ENCODE data around the gene SIAH1. TPM values are rescaled to one million over a fixed set of nuclear protein-coding genes. Genes with fewer than 3 reads are reported as not detected.
A peak's percentile ranks its signal among the peaks of the same experiment; 100 is the strongest.

Gene SIAH1
- total and polyA plus RNA-seq, 2 donors (not counting 1 experiment from before 2014, with no cell fraction given) = 10.6 to 47.6 TPM

DNA sequence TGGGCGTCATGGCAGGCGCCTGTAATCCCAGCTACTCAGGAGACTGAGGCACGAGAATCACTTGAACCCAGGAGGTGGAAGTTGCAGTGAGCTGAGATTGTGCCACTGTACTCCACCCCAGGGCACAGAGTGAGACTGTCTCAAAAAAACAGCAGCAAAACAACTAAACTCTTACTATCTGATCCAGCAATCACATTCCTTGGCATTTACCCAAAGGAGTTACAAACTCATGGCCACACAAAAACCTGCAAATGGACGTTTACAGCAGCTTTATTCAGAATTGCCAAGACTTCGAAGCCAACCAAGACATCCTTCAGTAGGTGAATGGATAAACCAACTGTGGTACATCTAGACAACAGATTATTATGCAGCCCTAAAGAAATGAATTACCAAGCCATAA, 4.0 kb downstream of the SIAH1 start:
- POLR2A ChIA-PET = interaction anchor here (0.8 kb wide), 1 partner anchor 15 kb away, joined by 6 read pairs; no protein-coding TSS in a partner anchor
- TF ChIP-seq CTCF (IDR thresholded peaks at IDR 0.05) = no peak
- TF ChIP-seq EZH2 (IDR thresholded peaks at IDR 0.05; ENCODE audit: borderline replicate concordance, insufficient read depth, low read depth, low read length, poor library complexity, severe bottlenecking) = no peak
- Histone ChIP-seq H3K36me3 (replicated peaks in 1 of 2; ENCODE audit: control extremely low read depth in 1 of 2, control insufficient read depth in 1 of 2, extremely low read depth in 1 of 2, insufficient read depth in 2 of 2, low read length in 1 of 2) (no peaks in the 10 kb centered on the region), H3K9ac (ENCODE audit: low read length) (no peak overlapping the region), H3K27ac (ENCODE audit: low read length in 2 of 2) (no peak overlapping the region), H3K79me2 (ENCODE audit: control insufficient read depth, insufficient read depth, low read length) (peaks cover 84% of the 10 kb centered on the region), H3K4me1 (ENCODE audit: control insufficient read depth in 2 of 2, insufficient read depth in 2 of 2, low read length in 2 of 2) (peaks cover 37 to 46% of the 10 kb centered on the region in 2 donors), H2AFZ (ENCODE audit: insufficient read depth, low read depth, low read length, poor library complexity, severe bottlenecking) (no peak overlapping the region), H3K27me3 (replicated peaks in 1 of 4; ENCODE audit: control extremely low read depth in 1 of 4, control insufficient read depth in 3 of 4, insufficient read depth in 4 of 4, low read length in 3 of 4) (no peaks in the 10 kb centered on the region), H3K4me3 (ENCODE audit: control extremely low read depth in 1 of 5, extremely low read depth in 1 of 5, insufficient read depth in 1 of 5, low read depth in 2 of 5, low read length in 4 of 5) (no peak overlapping the region), H4K20me1 (ENCODE audit: control insufficient read depth, insufficient read depth, low read length, poor library complexity, severe bottlenecking) (peaks cover 65% of the 10 kb centered on the region), H3K9me3 (ENCODE audit: control extremely low read depth in 1 of 3, control insufficient read depth in 2 of 3, insufficient read depth in 1 of 3, low read length in 2 of 3) (no peaks in the 10 kb centered on the region), H3K4me2 (replicated peaks; ENCODE audit: low read depth, low read length, poor library complexity, severe bottlenecking) (no peak overlapping the region)
- Mint-ChIP-seq H3K4me1 (peaks cover 58% of the 10 kb centered on the region), H3K27ac (no peak overlapping the region), H3K4me3 (peak overlapping the region; percentile 13), H3K9me3 (ENCODE audit: insufficient read depth) (no peaks in the 10 kb centered on the region), H3K27me3 (no peaks in the 10 kb centered on the region)
- intact Hi-C loops (cut with micrococcal nuclease) = no loop called here
- ATAC-seq (ENCODE audit: low read depth) (no peak), DNase-seq (no peak)
- WGBS (ENCODE audit: insufficient coverage) = 100% methylated on average over 1 of the region's 5 CpGs
- CTCF ChIA-PET = no interaction called here

- Mint-ChIP-seq H3K27me3 (no peaks in the 10 kb centered on the region), H3K4me3 (peak overlapping the region; percentile 40), H3K9me3 (ENCODE audit: insufficient read depth) (no peaks in the 10 kb centered on the region), H3K4me1 (peaks cover 55% of the 10 kb centered on the region), H3K27ac (no peak overlapping the region)
- Histone ChIP-seq H3K4me3 (ENCODE audit: control extremely low read depth in 1 of 5, extremely low read depth in 1 of 5, insufficient read depth in 1 of 5, low read depth in 2 of 5, low read length in 4 of 5) (no peak overlapping the region), H3K4me2 (replicated peaks; ENCODE audit: low read depth, low read length, poor library complexity, severe bottlenecking) (peak overlapping the region; percentile 6), H2AFZ (ENCODE audit: insufficient read depth, low read depth, low read length, poor library complexity, severe bottlenecking) (no peak overlapping the region), H3K79me2 (ENCODE audit: control insufficient read depth, insufficient read depth, low read length) (peaks cover 100% of the 10 kb centered on the region), H3K9me3 (ENCODE audit: control extremely low read depth in 1 of 3, control insufficient read depth in 2 of 3, insufficient read depth in 1 of 3, low read length in 2 of 3) (no peaks in the 10 kb centered on the region), H4K20me1 (ENCODE audit: control insufficient read depth, insufficient read depth, low read length, poor library complexity, severe bottlenecking) (peaks cover 76% of the 10 kb centered on the region), H3K27ac (ENCODE audit: low read length in 2 of 2) (no peak overlapping the region), H3K9ac (ENCODE audit: low read length) (no peak overlapping the region), H3K27me3 (replicated peaks in 1 of 4; ENCODE audit: control extremely low read depth in 1 of 4, control insufficient read depth in 3 of 4, insufficient read depth in 4 of 4, low read length in 3 of 4) (no peaks in the 10 kb centered on the region), H3K4me1 (ENCODE audit: control insufficient read depth in 2 of 2, insufficient read depth in 2 of 2, low read length in 2 of 2) (peaks cover 37 to 39% of the 10 kb centered on the region in 2 donors), H3K36me3 (replicated peaks in 1 of 2; ENCODE audit: control extremely low read depth in 1 of 2, control insufficient read depth in 1 of 2, extremely low read depth in 1 of 2, insufficient read depth in 2 of 2, low read length in 1 of 2) (no peaks in the 10 kb centered on the region)
- POLR2A ChIA-PET = no interaction called here
- WGBS (ENCODE audit: insufficient coverage) = 100% methylated on average over 1 of the region's 1 CpG
- DNase-seq (no peak), ATAC-seq (ENCODE audit: low read depth) (no peak)
- TF ChIP-seq CTCF (IDR thresholded peaks at IDR 0.05) = no peak
- no peak for TF ChIP-seq EZH2 (IDR thresholded peaks at IDR 0.05; ENCODE audit: borderline replicate concordance, insufficient read depth, low read depth, low read length, poor library complexity, severe bottlenecking)
- CTCF ChIA-PET = interaction anchor here (1.3 kb wide), 1 partner anchor 23 kb away, joined by 4 read pairs; no protein-coding TSS in a partner anchor
- intact Hi-C loops (cut with micrococcal nuclease) = no loop called here
Measured at GRCh38 chr16:48378836-48379235, 6.4 kb downstream of the SIAH1 start.

Measured in B cell (primary cell).